ENCODE measurements around the gene SIRT6. TPM values are rescaled to one million over a fixed set of nuclear protein-coding genes. Genes with fewer than 3 reads are reported as not detected.

The SIRT6 gene
- total and polyA plus RNA-seq, 9 of the 15 experiments (the other 6 are each of a cell fraction or from before 2014, with no cell fraction given) = 1.4 to 41.1 (median 10.2) TPM

DNA sequence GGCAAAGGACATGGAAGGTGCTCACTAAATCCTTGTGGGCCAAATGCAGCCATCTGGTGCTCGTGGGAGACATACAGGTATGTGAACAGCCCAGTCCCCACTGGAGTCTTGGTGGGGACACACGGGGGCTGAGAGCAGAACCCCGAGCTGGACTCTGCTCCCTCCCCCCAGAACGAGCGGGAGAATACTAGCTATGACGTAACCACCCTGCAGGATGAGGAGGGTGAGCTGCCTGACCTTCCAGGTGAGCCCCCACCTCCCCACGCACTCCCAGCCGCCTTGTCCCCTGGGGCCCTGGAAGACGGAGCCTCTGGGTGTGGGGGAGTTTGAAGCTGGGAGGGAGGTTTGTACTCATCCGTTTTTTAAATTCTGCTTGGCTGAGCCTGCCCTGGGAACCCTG is 33.4 kb upstream of the SIRT6 start:
- TF ChIP-seq ATF7 (IDR thresholded peaks at IDR 0.05) (0 out of 2 replicates have a peak, but pooled peaks have one; percentile 25), SRSF9 (IDR thresholded peaks at IDR 0.05; ENCODE audit: borderline replicate concordance, low read depth, low read length) (no peak)
- BruUV-seq (replicated peaks) = no TSS peak
- H3K9me1 ChIP-seq (ENCODE audit: control insufficient read depth, insufficient read depth, low read length) = no peaks in the 10 kb centered on the region
- peaks cover 10 to 28% of the 10 kb centered on the region in 2 experiments; a peak in 4 of 5 replicates for H3K27me3 ChIP-seq (ENCODE audit: control insufficient read depth in 2 of 2, insufficient read depth in 2 of 2, low read length in 2 of 2)
- POLR2A ChIA-PET = interaction anchor here (0.6 kb wide), 1 partner anchor 106 kb away, joined by 3 read pairs; no protein-coding TSS in a partner anchor
- no peaks in the 10 kb centered on the region for H3K36me3 ChIP-seq (ENCODE audit: control insufficient read depth, insufficient read depth, low read length)
- H4K20me1 ChIP-seq (replicated peaks; ENCODE audit: control insufficient read depth, insufficient read depth, low read length) = no peaks in the 10 kb centered on the region
- peaks cover 0 to 12% of the 10 kb centered on the region in 2 experiments; a peak in 2 of 5 replicates for H3K4me1 ChIP-seq (replicated peaks in 1 of 2; ENCODE audit: control insufficient read depth in 2 of 2, insufficient read depth in 2 of 2, low read length in 2 of 2)
- no peak overlapping the region for H3K4me3 ChIP-seq
- DNase-seq (ENCODE audit: extremely low read depth in 1 of 4, low spot score in 3 of 4) (no peak), FAIRE-seq (no peak), ATAC-seq (no peak)
- H2AFZ ChIP-seq (ENCODE audit: low read depth, low read length) = no peak overlapping the region
- intact Hi-C loops (cut with micrococcal nuclease) = no loop called here
- in situ Hi-C loops (cut with MboI) = no loop called here
- WGBS (ENCODE audit: insufficient coverage, low coverage, missing lambda C conversion rate) = 10% methylated on average over 10 of the region's 10 CpGs
- no peaks in the 10 kb centered on the region for H3K79me2 ChIP-seq (ENCODE audit: control insufficient read depth, insufficient read depth, low read length)
- no peak overlapping the region for H3K9ac ChIP-seq (ENCODE audit: insufficient read depth in 1 of 2, low read depth in 2 of 2, low read length in 2 of 2)
- H3K4me2 ChIP-seq (ENCODE audit: insufficient read depth, low read length) = no peak overlapping the region
- CTCF ChIA-PET (ENCODE audit: low intra/inter-chr PET ratio) = interaction anchor here (0.6 kb wide), 1 partner anchor 18 kb away, joined by 4 read pairs; no protein-coding TSS in a partner anchor
- no peaks in the 10 kb centered on the region for H3K9me3 ChIP-seq (replicated peaks; ENCODE audit: control insufficient read depth, insufficient read depth, low read depth, low read length)
- H3K27ac ChIP-seq (ENCODE audit: extremely low read depth, low read depth, low read length) = no peak overlapping the region

- peaks cover 3% of the 10 kb centered on the region for H3K9me1 ChIP-seq (ENCODE audit: control insufficient read depth, insufficient read depth, low read length)
- no peaks in the 10 kb centered on the region for H4K20me1 ChIP-seq (replicated peaks; ENCODE audit: control insufficient read depth, insufficient read depth, low read length)
- WGBS (ENCODE audit: insufficient coverage, low coverage, missing lambda C conversion rate) = 28% methylated on average over 3 of the region's 3 CpGs
- H2AFZ ChIP-seq (ENCODE audit: low read depth, low read length) = no peak overlapping the region
- no peak overlapping the region for H3K4me2 ChIP-seq (ENCODE audit: insufficient read depth, low read length)
- BruUV-seq (replicated peaks) = no TSS peak
- FAIRE-seq (no peak), ATAC-seq (no peak), DNase-seq (ENCODE audit: extremely low read depth in 1 of 4, low spot score in 3 of 4) (no peak)
- no peak overlapping the region for H3K9ac ChIP-seq (ENCODE audit: insufficient read depth in 1 of 2, low read depth in 2 of 2, low read length in 2 of 2)
- H3K9me3 ChIP-seq (replicated peaks; ENCODE audit: control insufficient read depth, insufficient read depth, low read depth, low read length) = no peaks in the 10 kb centered on the region
- peaks cover 10 to 34% of the 10 kb centered on the region in 2 experiments; a peak in 4 of 5 replicates for H3K27me3 ChIP-seq (ENCODE audit: control insufficient read depth in 2 of 2, insufficient read depth in 2 of 2, low read length in 2 of 2)
- intact Hi-C loops (cut with micrococcal nuclease) = no loop called here
- no peaks in the 10 kb centered on the region for H3K79me2 ChIP-seq (ENCODE audit: control insufficient read depth, insufficient read depth, low read length)
- peaks cover 0 to 12% of the 10 kb centered on the region in 2 experiments; a peak in 2 of 5 replicates for H3K4me1 ChIP-seq (replicated peaks in 1 of 2; ENCODE audit: control insufficient read depth in 2 of 2, insufficient read depth in 2 of 2, low read length in 2 of 2)
- CTCF ChIA-PET (ENCODE audit: low intra/inter-chr PET ratio) = no interaction called here
- no peak overlapping the region for H3K4me3 ChIP-seq
- POLR2A ChIA-PET = interaction anchor here (0.6 kb wide), 1 partner anchor 206 kb away, joined by 3 read pairs; no protein-coding TSS in a partner anchor
- H3K27ac ChIP-seq (ENCODE audit: extremely low read depth, low read depth, low read length) = no peak overlapping the region
- in situ Hi-C loops (cut with MboI) = no loop called here
- H3K36me3 ChIP-seq (ENCODE audit: control insufficient read depth, insufficient read depth, low read length) = no peaks in the 10 kb centered on the region
- TF ChIP-seq, protein P1, sequence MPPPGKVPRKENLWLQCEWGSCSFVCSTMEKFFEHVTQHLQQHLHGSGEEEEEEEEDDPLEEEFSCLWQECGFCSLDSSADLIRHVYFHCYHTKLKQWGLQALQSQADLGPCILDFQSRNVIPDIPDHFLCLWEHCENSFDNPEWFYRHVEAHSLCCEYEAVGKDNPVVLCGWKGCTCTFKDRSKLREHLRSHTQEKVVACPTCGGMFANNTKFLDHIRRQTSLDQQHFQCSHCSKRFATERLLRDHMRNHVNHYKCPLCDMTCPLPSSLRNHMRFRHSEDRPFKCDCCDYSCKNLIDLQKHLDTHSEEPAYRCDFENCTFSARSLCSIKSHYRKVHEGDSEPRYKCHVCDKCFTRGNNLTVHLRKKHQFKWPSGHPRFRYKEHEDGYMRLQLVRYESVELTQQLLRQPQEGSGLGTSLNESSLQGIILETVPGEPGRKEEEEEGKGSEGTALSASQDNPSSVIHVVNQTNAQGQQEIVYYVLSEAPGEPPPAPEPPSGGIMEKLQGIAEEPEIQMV (tag; conservative IDR thresholded peaks at IDR 0.05; ENCODE audit: low read depth) = 0 out of 2 replicates have a peak, but pooled peaks have one; percentile 29
- TF ChIP-seq NCOA6 (IDR thresholded peaks at IDR 0.05) (no peak), ARHGAP35 (IDR thresholded peaks at IDR 0.05; ENCODE audit: partially characterized antibody) (peak; percentile 56), ZBED1 (IDR thresholded peaks at IDR 0.05) (no peak), PHF20 (IDR thresholded peaks at IDR 0.05; ENCODE audit: partially characterized antibody) (peak; percentile 33), OTX1 (CRISPR knock-in tag; IDR thresholded peaks at IDR 0.05) (peak; percentile 61; the same call in 1 of the 2 replicates), ZBTB2 (IDR thresholded peaks at IDR 0.05) (peak; percentile 47; the same call in 1 of the 2 replicates), E2F1 (CRISPR knock-in tag; IDR thresholded peaks at IDR 0.05) (no peak), GATAD2A (IDR thresholded peaks at IDR 0.05) (0 out of 2 replicates have a peak, but pooled peaks have one; percentile 58), PHF21A (IDR thresholded peaks at IDR 0.05; ENCODE audit: borderline replicate concordance, low read depth) (no peak)
Observed at GRCh38 chr19:4213116-4213515, 30.8 kb upstream of the SIRT6 start.

Measured in K562 (cell line).